Measurements from ENCODE around the gene MYLK2.

DNA sequence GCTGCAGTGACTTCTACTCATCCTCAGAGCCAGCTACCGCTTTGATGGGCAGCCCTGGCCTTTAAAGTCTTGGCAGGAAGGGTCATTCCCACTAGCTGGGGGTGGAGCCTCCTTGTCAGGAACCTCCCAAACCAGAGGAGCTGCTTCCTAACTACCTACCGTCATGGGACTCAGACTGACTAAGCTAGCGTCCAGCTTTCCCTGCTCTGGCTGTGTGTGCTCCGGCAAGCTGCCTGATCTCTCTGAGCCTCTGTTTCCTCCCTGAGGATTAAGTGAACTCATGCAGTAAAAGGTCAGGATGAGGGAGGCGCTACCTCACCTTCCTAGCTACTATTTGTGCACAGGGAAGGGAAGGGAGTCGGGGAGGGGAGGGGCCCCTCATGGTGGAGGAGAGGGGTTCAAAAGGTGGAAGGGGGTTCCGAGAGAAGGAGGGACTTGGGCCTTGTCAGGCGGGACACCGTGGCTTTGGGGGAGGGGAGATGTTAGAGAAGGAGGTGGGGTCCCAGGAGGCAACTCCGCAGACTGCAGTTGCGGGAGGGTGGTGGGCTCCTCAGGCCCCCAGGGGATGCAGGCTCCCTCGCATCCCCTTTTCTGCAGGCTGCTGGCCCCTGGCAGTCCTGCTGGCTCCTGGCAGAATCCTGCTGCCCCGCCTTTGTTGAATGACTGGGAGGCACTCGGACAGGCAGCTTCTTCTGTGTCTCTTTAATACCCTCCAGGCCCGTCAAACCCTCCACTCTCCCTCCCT, 41.4 kb downstream of the MYLK2 start:
- TF ChIP-seq, protein P1, sequence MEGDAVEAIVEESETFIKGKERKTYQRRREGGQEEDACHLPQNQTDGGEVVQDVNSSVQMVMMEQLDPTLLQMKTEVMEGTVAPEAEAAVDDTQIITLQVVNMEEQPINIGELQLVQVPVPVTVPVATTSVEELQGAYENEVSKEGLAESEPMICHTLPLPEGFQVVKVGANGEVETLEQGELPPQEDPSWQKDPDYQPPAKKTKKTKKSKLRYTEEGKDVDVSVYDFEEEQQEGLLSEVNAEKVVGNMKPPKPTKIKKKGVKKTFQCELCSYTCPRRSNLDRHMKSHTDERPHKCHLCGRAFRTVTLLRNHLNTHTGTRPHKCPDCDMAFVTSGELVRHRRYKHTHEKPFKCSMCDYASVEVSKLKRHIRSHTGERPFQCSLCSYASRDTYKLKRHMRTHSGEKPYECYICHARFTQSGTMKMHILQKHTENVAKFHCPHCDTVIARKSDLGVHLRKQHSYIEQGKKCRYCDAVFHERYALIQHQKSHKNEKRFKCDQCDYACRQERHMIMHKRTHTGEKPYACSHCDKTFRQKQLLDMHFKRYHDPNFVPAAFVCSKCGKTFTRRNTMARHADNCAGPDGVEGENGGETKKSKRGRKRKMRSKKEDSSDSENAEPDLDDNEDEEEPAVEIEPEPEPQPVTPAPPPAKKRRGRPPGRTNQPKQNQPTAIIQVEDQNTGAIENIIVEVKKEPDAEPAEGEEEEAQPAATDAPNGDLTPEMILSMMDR (IDR thresholded peaks at IDR 0.05): no peak
- TF ChIP-seq POLR2A (IDR thresholded peaks at IDR 0.05): no peak
